Kidney (tissue), 14 donors: ENCODE measurements around the gene NSUN6. TPM values are rescaled to one million over a fixed set of nuclear protein-coding genes. Genes with fewer than 3 reads are reported as not detected.

Experiments used
- DNase-seq, 5 donors: peaks; one replicate each; pipeline ENCODE4 v3.0.0-alpha.2; 2013 to 2020
- FAIRE-seq: peaks from 2 replicates; lab custom pipeline; 2012; peaks lifted over from hg19 to GRCh38; lab: Jason Lieb, UNC
- H3K27ac ChIP-seq, 2 donors: one replicate each; pipeline ENCODE4 v1.7.0; 2013; ENCODE audit warnings: low read depth in 2 of 2, low read length in 2 of 2, inconsistent platforms in 1 of 2
- H3K27me3 ChIP-seq: one replicate; pipeline ENCODE4 v1.7.1; 2013; ENCODE audit warnings: low read length, inconsistent platforms; ENCODE audit not compliant: control insufficient read depth, insufficient read depth
- H3K36me3 ChIP-seq, 3 donors: one replicate each; pipeline versions ENCODE4 v1.7.0 to v1.7.1; 2013; ENCODE audit warnings: low read length in 3 of 3, control low read depth in 1 of 3, inconsistent platforms in 1 of 3; ENCODE audit not compliant: insufficient read depth in 3 of 3, control insufficient read depth in 2 of 3
- H3K4me1 ChIP-seq, 3 donors: one replicate each; pipeline versions ENCODE4 v1.7.0 to v1.7.1; 2013; ENCODE audit warnings: low read length in 3 of 3, inconsistent platforms in 1 of 3, low read depth in 1 of 3; ENCODE audit not compliant: control insufficient read depth in 2 of 3, insufficient read depth in 2 of 3
- H3K4me3 ChIP-seq, 3 donors: one replicate each; pipeline versions ENCODE4 v1.7.0 to v1.8.1; 2013; ENCODE audit warnings: low read length in 3 of 3, control low read depth in 1 of 3, inconsistent platforms in 1 of 3
- H3K9ac ChIP-seq, 3 donors: one replicate each; pipeline versions ENCODE4 v1.7.0 to v1.7.1; 2013; ENCODE audit warnings: low read length in 3 of 3, control low read depth in 1 of 3, inconsistent platforms in 1 of 3
- H3K9me3 ChIP-seq, 3 donors: one replicate each; pipeline versions ENCODE4 v1.7.0 to v1.7.1; 2013; ENCODE audit warnings: low read length in 3 of 3, control low read depth in 1 of 3, inconsistent platforms in 1 of 3; ENCODE audit not compliant: control insufficient read depth in 2 of 3, insufficient read depth in 1 of 3
- CTCF ChIP-seq: IDR thresholded peaks from 3 replicates; pipeline ENCODE4 v1.5.1; 2012; ENCODE audit warnings: mild to moderate bottlenecking, moderate library complexity, borderline replicate concordance; ENCODE audit not compliant: insufficient read depth; ENCODE audit errors: extremely low read depth
- intact Hi-C: fragments of 100-400 bp; cut with DNase I; formaldehyde crosslinking; loops from one replicate; pipeline ENCODE4 v1.11.1; 2022
- polyA plus RNA-seq: library from polyadenylated mRNA; stranded (reverse); fragments of 350-450 nt; fragmentation: Illumina TruSeq; extraction: RNeasy Lipid Tissue Mini Kit (QIAGEN cat#74804); gene quantifications from one replicate; pipeline ENCODE4 v1.2.3, GENCODE V29; 2014; ENCODE audit warnings: low read depth, low replicate concordance; ENCODE audit not compliant: insufficient read depth
- total RNA-seq: library from RNA; stranded (reverse); fragmentation: NEBNext Ultra II Directional; extraction: Animal tissue kit (Norgen Biotek cat#: 25700); gene quantifications from one replicate; pipeline ENCODE4 v1.2.1, GENCODE V29; 2021
- donor health status: control.
- donor health status: control.
- donor health status: control.
- donor health status: control.
- donor health status: control.
- donor health status: DM: yes; HTN: yes; CAD: no.
- donor health status: Normal renal cell carcinoma (clear cell type).

NSUN6 gene
- total and polyA plus RNA-seq, 2 donors from 2014 or later: 6.3 to 19.3 TPM

GRCh38 chr10:18539335-18539734, 112.1 kb downstream of the NSUN6 start:
- no peak for FAIRE-seq

GRCh38 chr10:18533896-18534295, 117.5 kb downstream of the NSUN6 start:
- Histone ChIP-seq H3K4me1 (no peaks in the 10 kb centered on the region), H3K4me3 (no peak overlapping the region), H3K36me3 (peaks cover 0 to 4% (median 2%) of the 10 kb centered on the region in 3 donors), H3K9ac (no peak overlapping the region), H3K27me3 (no peaks in the 10 kb centered on the region), H3K27ac (no peak overlapping the region), H3K9me3 (peaks cover 0 to 3% (median 0%) of the 10 kb centered on the region in 3 donors)
- FAIRE-seq (no peak), DNase-seq (peak in 2 of 5 donors; percentile 68 to 82)
- intact Hi-C loops: no loop called here
- TF ChIP-seq CTCF: no peak

More at GRCh38 chr10:18539335-18539734, 112.1 kb downstream of the NSUN6 start:
- no peak for DNase-seq
- Histone ChIP-seq H3K36me3 (peaks cover 0 to 4% (median 3%) of the 10 kb centered on the region in 3 donors), H3K4me1 (no peaks in the 10 kb centered on the region), H3K27me3 (no peaks in the 10 kb centered on the region), H3K27ac (no peak overlapping the region), H3K9me3 (peaks cover 0 to 3% (median 0%) of the 10 kb centered on the region in 3 donors), H3K9ac (no peak overlapping the region), H3K4me3 (no peak overlapping the region)
- intact Hi-C loops: no loop called here
- TF ChIP-seq CTCF: no peak

- H3K9ac ChIP-seq: no peak overlapping the region
- no peak overlapping the region for H3K4me3 ChIP-seq
- no peak for FAIRE-seq
- H3K27ac ChIP-seq: no peak overlapping the region
- H3K4me1 ChIP-seq: no peaks in the 10 kb centered on the region
- peaks cover 0 to 3% (median 0%) of the 10 kb centered on the region in 3 donors for H3K9me3 ChIP-seq
- peaks cover 0 to 2% (median 0%) of the 10 kb centered on the region in 3 donors for H3K36me3 ChIP-seq
- DNase-seq: peak in 1 of 5 donors; percentile 16
- intact Hi-C loops: no loop called here
- H3K27me3 ChIP-seq: no peaks in the 10 kb centered on the region
- TF ChIP-seq CTCF: no peak
These were observed 118.4 kb downstream of the NSUN6 start for GRCh38 chr10:18532881-18533535.

DNA sequence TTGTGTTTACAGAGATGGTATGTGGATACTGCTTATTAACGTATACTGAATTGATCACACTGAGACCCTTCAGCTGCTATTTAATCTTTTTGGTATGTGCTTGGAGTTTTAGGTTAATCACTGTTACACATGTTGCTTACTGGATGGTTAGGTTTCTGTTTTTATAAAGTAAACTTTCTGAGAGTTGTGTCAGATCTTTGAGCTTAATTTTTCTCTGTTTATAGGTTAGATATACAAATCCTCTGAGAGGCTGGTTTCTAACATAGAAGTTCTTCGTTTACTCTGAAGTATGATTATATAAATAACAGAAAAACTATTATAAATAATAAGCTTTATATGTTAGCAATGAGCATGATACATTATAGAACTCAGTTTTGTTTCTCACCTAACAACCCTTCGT, 123.1 kb downstream of the NSUN6 start:
- no peak overlapping the region for H3K27ac ChIP-seq
- H3K27me3 ChIP-seq: no peaks in the 10 kb centered on the region
- no peaks in the 10 kb centered on the region for H3K4me1 ChIP-seq
- DNase-seq: no peak
- intact Hi-C loops: no loop called here
- no peak overlapping the region for H3K4me3 ChIP-seq
- no peak for FAIRE-seq
- no peak for TF ChIP-seq CTCF
- peaks cover 0 to 6% (median 2%) of the 10 kb centered on the region in 3 donors for H3K36me3 ChIP-seq
- no peak overlapping the region for H3K9ac ChIP-seq
- no peaks in the 10 kb centered on the region for H3K9me3 ChIP-seq
